HL-60 (cell line): ENCODE data around the gene SCN4A.

ENCODE experiments used
- DNase-seq, 2 experiments: peaks; one replicate each; pipeline ENCODE4 v3.0.0-alpha.2; 2010 to 2020; ENCODE audit warnings: low read depth in 1 of 2, low spot score in 1 of 2
- H3K27ac ChIP-seq: fragments of 250-450 bp; sonication (Bioruptor Pico); replicated peaks from 2 replicates; pipeline ENCODE4 v1.5.1; 2020; ENCODE audit warnings: mild to moderate bottlenecking, moderate library complexity
- H3K27me3 ChIP-seq: fragments of 250-450 bp; sonication (Bioruptor Pico); 2 replicates; pipeline ENCODE4 v1.5.1; 2021; ENCODE audit warnings: mild to moderate bottlenecking, moderate library complexity; ENCODE audit not compliant: insufficient read depth, poor library complexity, severe bottlenecking
- H3K4me3 ChIP-seq: replicated peaks from 2 replicates; pipeline ENCODE4 v1.5.1; 2011; ENCODE audit warnings: mild to moderate bottlenecking, control low read depth, low read length; ENCODE audit not compliant: insufficient read depth
- GABPA ChIP-seq: IDR thresholded peaks from 2 replicates; pipeline ENCODE4 v1.6.1; 2012; ENCODE audit warnings: low read depth
- POLR2AphosphoS5 ChIP-seq: IDR thresholded peaks from 2 replicates; pipeline ENCODE4 v1.6.1; 2012; ENCODE audit warnings: low read depth
- SPI1 ChIP-seq: IDR thresholded peaks from 2 replicates; pipeline ENCODE4 v1.6.1; 2012; ENCODE audit warnings: low read depth, mild to moderate bottlenecking, borderline replicate concordance
- TF ChIP-seq, protein P1 (sequence below): IDR thresholded peaks from 2 replicates; pipeline ENCODE4 v1.6.1; 2012; ENCODE audit warnings: low read depth; ENCODE audit not compliant: insufficient replicate concordance
- TF ChIP-seq, protein P2 (sequence below): IDR thresholded peaks from one replicate; pipeline ENCODE4 v1.5.1; 2011; ENCODE audit warnings: low read length, control low read depth, inconsistent platforms; ENCODE audit not compliant: insufficient read depth

SCN4A gene

DNA sequence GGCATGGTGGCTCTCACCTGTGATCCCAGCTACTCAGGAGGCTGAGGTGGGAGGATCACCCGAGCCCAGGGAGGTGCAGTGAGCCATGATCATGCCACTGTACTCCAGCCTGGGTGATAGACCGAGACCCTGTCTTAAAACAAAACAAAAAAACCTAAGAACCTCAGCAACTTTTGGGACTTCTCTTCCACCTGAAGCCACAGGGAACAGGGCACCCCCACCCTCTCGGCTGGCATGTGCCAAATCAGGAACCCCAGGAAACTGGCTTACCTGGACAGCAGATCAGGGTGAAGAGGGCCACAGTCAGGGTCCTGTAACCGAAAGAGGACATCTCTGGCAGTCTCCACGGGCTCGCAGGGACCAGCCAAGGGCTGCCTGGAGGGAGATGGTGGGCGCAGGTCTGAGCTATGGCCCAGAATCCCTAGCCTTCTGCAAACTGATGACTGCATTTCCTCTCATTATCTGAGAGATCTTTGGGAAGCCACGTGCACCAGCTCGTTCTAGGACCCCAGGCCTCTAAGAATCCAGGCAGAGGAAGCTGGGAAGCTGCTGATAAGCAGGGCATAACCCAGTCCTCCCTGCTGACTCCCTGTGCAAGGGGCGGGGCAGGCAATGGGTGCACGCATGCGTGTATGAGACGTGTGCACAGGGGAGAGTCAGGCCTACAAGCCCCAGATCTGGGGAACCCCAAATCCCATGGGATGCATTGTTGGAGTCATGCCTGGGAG lies 33.8 kb upstream of the SCN4A start:
- no peak overlapping the region for H3K4me3 ChIP-seq
- TF ChIP-seq GABPA: no peak
- TF ChIP-seq, protein P1, sequence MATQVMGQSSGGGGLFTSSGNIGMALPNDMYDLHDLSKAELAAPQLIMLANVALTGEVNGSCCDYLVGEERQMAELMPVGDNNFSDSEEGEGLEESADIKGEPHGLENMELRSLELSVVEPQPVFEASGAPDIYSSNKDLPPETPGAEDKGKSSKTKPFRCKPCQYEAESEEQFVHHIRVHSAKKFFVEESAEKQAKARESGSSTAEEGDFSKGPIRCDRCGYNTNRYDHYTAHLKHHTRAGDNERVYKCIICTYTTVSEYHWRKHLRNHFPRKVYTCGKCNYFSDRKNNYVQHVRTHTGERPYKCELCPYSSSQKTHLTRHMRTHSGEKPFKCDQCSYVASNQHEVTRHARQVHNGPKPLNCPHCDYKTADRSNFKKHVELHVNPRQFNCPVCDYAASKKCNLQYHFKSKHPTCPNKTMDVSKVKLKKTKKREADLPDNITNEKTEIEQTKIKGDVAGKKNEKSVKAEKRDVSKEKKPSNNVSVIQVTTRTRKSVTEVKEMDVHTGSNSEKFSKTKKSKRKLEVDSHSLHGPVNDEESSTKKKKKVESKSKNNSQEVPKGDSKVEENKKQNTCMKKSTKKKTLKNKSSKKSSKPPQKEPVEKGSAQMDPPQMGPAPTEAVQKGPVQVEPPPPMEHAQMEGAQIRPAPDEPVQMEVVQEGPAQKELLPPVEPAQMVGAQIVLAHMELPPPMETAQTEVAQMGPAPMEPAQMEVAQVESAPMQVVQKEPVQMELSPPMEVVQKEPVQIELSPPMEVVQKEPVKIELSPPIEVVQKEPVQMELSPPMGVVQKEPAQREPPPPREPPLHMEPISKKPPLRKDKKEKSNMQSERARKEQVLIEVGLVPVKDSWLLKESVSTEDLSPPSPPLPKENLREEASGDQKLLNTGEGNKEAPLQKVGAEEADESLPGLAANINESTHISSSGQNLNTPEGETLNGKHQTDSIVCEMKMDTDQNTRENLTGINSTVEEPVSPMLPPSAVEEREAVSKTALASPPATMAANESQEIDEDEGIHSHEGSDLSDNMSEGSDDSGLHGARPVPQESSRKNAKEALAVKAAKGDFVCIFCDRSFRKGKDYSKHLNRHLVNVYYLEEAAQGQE: no peak
- TF ChIP-seq, protein P2, sequence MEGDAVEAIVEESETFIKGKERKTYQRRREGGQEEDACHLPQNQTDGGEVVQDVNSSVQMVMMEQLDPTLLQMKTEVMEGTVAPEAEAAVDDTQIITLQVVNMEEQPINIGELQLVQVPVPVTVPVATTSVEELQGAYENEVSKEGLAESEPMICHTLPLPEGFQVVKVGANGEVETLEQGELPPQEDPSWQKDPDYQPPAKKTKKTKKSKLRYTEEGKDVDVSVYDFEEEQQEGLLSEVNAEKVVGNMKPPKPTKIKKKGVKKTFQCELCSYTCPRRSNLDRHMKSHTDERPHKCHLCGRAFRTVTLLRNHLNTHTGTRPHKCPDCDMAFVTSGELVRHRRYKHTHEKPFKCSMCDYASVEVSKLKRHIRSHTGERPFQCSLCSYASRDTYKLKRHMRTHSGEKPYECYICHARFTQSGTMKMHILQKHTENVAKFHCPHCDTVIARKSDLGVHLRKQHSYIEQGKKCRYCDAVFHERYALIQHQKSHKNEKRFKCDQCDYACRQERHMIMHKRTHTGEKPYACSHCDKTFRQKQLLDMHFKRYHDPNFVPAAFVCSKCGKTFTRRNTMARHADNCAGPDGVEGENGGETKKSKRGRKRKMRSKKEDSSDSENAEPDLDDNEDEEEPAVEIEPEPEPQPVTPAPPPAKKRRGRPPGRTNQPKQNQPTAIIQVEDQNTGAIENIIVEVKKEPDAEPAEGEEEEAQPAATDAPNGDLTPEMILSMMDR: no peak
- H3K27ac ChIP-seq: no peak overlapping the region
- DNase-seq: no peak
- no peaks in the 10 kb centered on the region for H3K27me3 ChIP-seq

GRCh38 chr17:64005734-64006167 lies 33.0 kb upstream of the SCN4A start:
- H3K27me3 ChIP-seq: no peaks in the 10 kb centered on the region
- no peak for DNase-seq
- TF ChIP-seq SPI1 (no peak), POLR2AphosphoS5 (no peak), GABPA (no peak)
- TF ChIP-seq, protein P2: no peak
- TF ChIP-seq, protein P1: no peak
- H3K27ac ChIP-seq: no peak overlapping the region
- H3K4me3 ChIP-seq: no peak overlapping the region

- H3K27ac ChIP-seq: no peak overlapping the region
- H3K27me3 ChIP-seq: no peaks in the 10 kb centered on the region
- TF ChIP-seq GABPA (no peak), POLR2AphosphoS5 (no peak), SPI1 (no peak)
- TF ChIP-seq, protein P2: no peak
- TF ChIP-seq, protein P1: no peak
- H3K4me3 ChIP-seq: no peak overlapping the region
- DNase-seq: no peak
Observed at GRCh38 chr17:64004903-64005733, 32.4 kb upstream of the SCN4A start.
